Endothelial cell of umbilical vein (primary cell): ENCODE measurements around the gene PLXNB3. TPM values are rescaled to one million over a fixed set of nuclear protein-coding genes. Genes with fewer than 3 reads are reported as not detected.

Source experiments
- BruUV-seq: library from RNA; stranded (reverse); fragments of 400-500 nt; replicated peaks from 2 replicates; lab custom pipeline; 2021; lab: Mats Ljungman, UMichigan
- CTCF ChIA-PET: fragments of 300-600, 350-600 bp; sonication (Branson Sonifier 250); formaldehyde crosslinking; loops from one replicate; lab custom pipeline; 2021; ENCODE audit warnings: antibody characterized with exemption, inconsistent platforms; lab: Charles Lee
- POLR2A ChIA-PET: fragments of 300-600, 350-600 bp; sonication (Branson Sonifier 250); formaldehyde crosslinking; loops from one replicate; lab custom pipeline; 2021; ENCODE audit warnings: antibody characterized with exemption, inconsistent platforms; lab: Charles Lee
- DNase-seq: peaks from one replicate; pipeline ENCODE4 v3.0.0-alpha.2; 2011; ENCODE audit warnings: low read depth, low spot score
- FAIRE-seq: peaks from 2 replicates; lab custom pipeline; 2011; peaks lifted over from hg19 to GRCh38; lab: Jason Lieb, UNC
- H2AFZ ChIP-seq: 2 replicates; pipeline ENCODE4 v1.6.0; 2012; ENCODE audit warnings: low read depth, low read length, control low read depth, inconsistent platforms
- H3K27ac ChIP-seq: 2 replicates; pipeline ENCODE4 v1.5.1; 2011; ENCODE audit warnings: low read depth, mild to moderate bottlenecking, control low read depth, low read length, moderate library complexity; ENCODE audit not compliant: insufficient read depth
- H3K27me3 ChIP-seq, 2 experiments: 2 replicates each; pipeline versions ENCODE4 v1.6.0 to v1.6.1; 2011; ENCODE audit warnings: low read length in 2 of 2, mixed read lengths in 1 of 2; ENCODE audit not compliant: control insufficient read depth in 2 of 2, insufficient read depth in 2 of 2
- H3K36me3 ChIP-seq, 2 experiments: 2 replicates in 1 of 2; 3 replicates in 1 of 2; pipeline ENCODE4 v1.5.1; 2011; ENCODE audit warnings: low read length in 2 of 2, mild to moderate bottlenecking in 1 of 2, moderate library complexity in 1 of 2; ENCODE audit not compliant: control insufficient read depth in 2 of 2, insufficient read depth in 2 of 2; ENCODE audit errors: extremely low read depth in 1 of 2
- H3K4me1 ChIP-seq: 3 replicates; pipeline ENCODE4 v1.5.1; 2011; ENCODE audit warnings: mild to moderate bottlenecking, low read length; ENCODE audit not compliant: control insufficient read depth, insufficient read depth; ENCODE audit errors: extremely low read depth
- H3K4me2 ChIP-seq: 2 replicates; pipeline ENCODE4 v1.6.1; 2011; ENCODE audit warnings: low read length, control low read depth, mixed read lengths; ENCODE audit not compliant: insufficient read depth
- H3K4me3 ChIP-seq, 3 experiments: fragments of 200-600 bp in 1 of 3; sonication (generic), shearing (Covaris generic) in 1 of 3; replicated peaks in 1 of 3; 2 replicates each; pipeline ENCODE4 v1.5.1; 2011 to 2016; ENCODE audit warnings: control low read depth in 3 of 3, low read length in 3 of 3, mild to moderate bottlenecking in 2 of 3, inconsistent platforms in 1 of 3, low read depth in 1 of 3, moderate library complexity in 1 of 3; ENCODE audit not compliant: insufficient read depth in 1 of 3
- H3K79me2 ChIP-seq: 2 replicates; pipeline ENCODE4 v1.6.0; 2012; ENCODE audit warnings: low read length, inconsistent platforms; ENCODE audit not compliant: control insufficient read depth, insufficient read depth
- H3K9ac ChIP-seq: replicated peaks from 2 replicates; pipeline ENCODE3; 2011; ENCODE audit warnings: low read length, control low read depth; ENCODE audit not compliant: insufficient read depth; ENCODE audit errors: extremely low read depth
- H3K9me1 ChIP-seq: replicated peaks from 3 replicates; pipeline ENCODE4 v1.6.0; 2011; ENCODE audit warnings: mild to moderate bottlenecking, low read length; ENCODE audit not compliant: control insufficient read depth, insufficient read depth; ENCODE audit errors: extremely low read depth
- H3K9me3 ChIP-seq: replicated peaks from 2 replicates; pipeline ENCODE4 v1.5.1; 2012; ENCODE audit warnings: low read length, inconsistent platforms; ENCODE audit not compliant: control insufficient read depth, insufficient read depth
- H4K20me1 ChIP-seq: replicated peaks from 2 replicates; pipeline ENCODE3; 2011; ENCODE audit warnings: mild to moderate bottlenecking, low read length; ENCODE audit not compliant: control insufficient read depth, insufficient read depth; ENCODE audit errors: extremely low read depth
- CTCF ChIP-seq, 2 donors: IDR thresholded peaks; 1 replicate in 1 of 2; 2 replicates in 1 of 2; pipeline ENCODE4 v1.5.1; 2011; ENCODE audit warnings: low read length in 2 of 2, mild to moderate bottlenecking in 2 of 2, moderate library complexity in 2 of 2, control low read depth in 1 of 2, inconsistent platforms in 1 of 2, low read depth in 1 of 2; ENCODE audit not compliant: insufficient read depth in 1 of 2; ENCODE audit errors: extremely low read depth in 1 of 2
- EZH2 ChIP-seq: IDR thresholded peaks from 2 replicates; pipeline ENCODE4 v1.6.1; 2012; ENCODE audit warnings: borderline replicate concordance, low read depth, mild to moderate bottlenecking, moderate library complexity, low read length, inconsistent platforms; ENCODE audit not compliant: severe bottlenecking
- GATA2 ChIP-seq: IDR thresholded peaks from 2 replicates; pipeline ENCODE4 v1.7.0; 2011; ENCODE audit warnings: low read depth, mild to moderate bottlenecking, moderate library complexity, mixed read lengths, low read length; ENCODE audit not compliant: insufficient read length, insufficient read depth
- MAX ChIP-seq: IDR thresholded peaks from 2 replicates; pipeline ENCODE4 v1.6.1; 2011; ENCODE audit not compliant: insufficient read depth, insufficient read length
- POLR2A ChIP-seq: IDR thresholded peaks from 2 replicates; pipeline ENCODE4 v1.6.1; 2012; ENCODE audit warnings: low read depth, mild to moderate bottlenecking, control low read depth, low read length
- POLR2AphosphoS5 ChIP-seq: IDR thresholded peaks from 2 replicates; pipeline ENCODE4 v1.6.1; 2012; ENCODE audit warnings: low read depth, mild to moderate bottlenecking, control low read depth, low read length, moderate library complexity; ENCODE audit not compliant: insufficient read depth
- dilution Hi-C: fragments of 300-500 bp; cut with MboI; formaldehyde crosslinking; loops from one replicate; pipeline ENCODE4 v1.15.0; 2019; ENCODE audit warnings: low sequenced_read_pairs; ENCODE audit not compliant: extremely low pct_ligation_motif_present
- intact Hi-C: fragments of 100-400 bp; cut with micrococcal nuclease; formaldehyde crosslinking; loops from one replicate; pipeline ENCODE4 v1.10.0; 2022
- polyA plus RNA-seq, 4 experiments: library from polyadenylated mRNA; depleted of rRNA in 3 of 4; stranded (reverse) in 3 of 4; unstranded in 1 of 4; fragments of >200 nt; gene quantifications; 2 replicates each; pipeline versions ENCODE4 v1.2.1 to v1.2.3, GENCODE V29; 2011 to 2012; ENCODE audit warnings: missing spikeins in 1 of 4
- total RNA-seq: library from RNA; stranded (reverse); gene quantifications from 2 replicates; pipeline ENCODE4 v1.2.3, GENCODE V29; 2021

Gene PLXNB3
- total and polyA plus RNA-seq, 2 donors (not counting 3 experiments of a cell fraction or from before 2014, with no cell fraction given): 19.0 to 31.4 TPM

- DNase-seq: no peak
- no peak overlapping the region for H3K27ac ChIP-seq
- BruUV-seq: no TSS peak
- no peak overlapping the region for H3K9ac ChIP-seq
- no peak for FAIRE-seq
- no peaks in the 10 kb centered on the region for H4K20me1 ChIP-seq
- no peaks in the 10 kb centered on the region for H3K9me3 ChIP-seq
- no peak overlapping the region for H3K4me3 ChIP-seq
- dilution Hi-C loops (no loop called here), intact Hi-C loops (no loop called here)
- H3K36me3 ChIP-seq: peaks cover 0 to 16% of the 10 kb centered on the region in 2 experiments
- TF ChIP-seq CTCF (IDR thresholded peaks at IDR 0.05; ENCODE audit: extremely low read depth in 1 of 2, insufficient read depth in 1 of 2, low read depth in 1 of 2, low read length in 2 of 2) (no peak), MAX (no peak), POLR2A (no peak), EZH2 (no peak), GATA2 (no peak), POLR2AphosphoS5 (no peak)
- ChIA-PET POLR2A (no interaction called here), CTCF (no interaction called here)
- H3K4me1 ChIP-seq: no peaks in the 10 kb centered on the region
- H3K4me2 ChIP-seq: no peak overlapping the region
- peaks cover 5% of the 10 kb centered on the region for H3K79me2 ChIP-seq
- H3K27me3 ChIP-seq: no peaks in the 10 kb centered on the region
- H3K9me1 ChIP-seq: no peaks in the 10 kb centered on the region
- no peak overlapping the region for H2AFZ ChIP-seq
Observed at GRCh38 chrX:153801669-153802068, 37.6 kb downstream of the PLXNB3 start.
